ENCODE measurements around the gene IL23A. TPM values are rescaled to one million over a fixed set of nuclear protein-coding genes. Genes with fewer than 3 reads are reported as not detected.

The IL23A gene
- total and polyA plus RNA-seq, 2 of the 13 experiments (the other 11 are each of a cell fraction or from before 2014, with no cell fraction given): 0.33 to 0.35 TPM

GRCh38 chr12:56362130-56363059, 23.7 kb downstream of the IL23A start, which contains the start of gene APOF (continued):
- peak; percentile 86 for TF ChIP-seq FOXP4 (CRISPR knock-in tag; IDR thresholded peaks at IDR 0.05)
- peak; percentile 69; the same call in 1 of the 2 replicates for TF ChIP-seq ISL2 (CRISPR knock-in tag; IDR thresholded peaks at IDR 0.05)
- peak; percentile 63; the same call in 1 of the 2 replicates for TF ChIP-seq ZNF614 (CRISPR knock-in tag; IDR thresholded peaks at IDR 0.05; ENCODE audit: borderline replicate concordance)
- TF ChIP-seq KDM4B (CRISPR knock-in tag; IDR thresholded peaks at IDR 0.05): no peak
- TF ChIP-seq ZBTB4 (CRISPR knock-in tag; IDR thresholded peaks at IDR 0.05; ENCODE audit: borderline replicate concordance): no peak
- no peak for TF ChIP-seq ZNF782 (CRISPR knock-in tag; IDR thresholded peaks at IDR 0.05; ENCODE audit: borderline replicate concordance)
- no peak for TF ChIP-seq PBX3 (CRISPR knock-in tag; IDR thresholded peaks at IDR 0.05; ENCODE audit: borderline replicate concordance)
- no peak for TF ChIP-seq KDM5A (IDR thresholded peaks at IDR 0.05; ENCODE audit: borderline replicate concordance, low read length)
- no peak for TF ChIP-seq TRIM24 (CRISPR knock-in tag; IDR thresholded peaks at IDR 0.05)
- no peak for TF ChIP-seq ZNF276 (CRISPR knock-in tag; IDR thresholded peaks at IDR 0.05; ENCODE audit: low read depth)
- TF ChIP-seq TBX3 (IDR thresholded peaks at IDR 0.05; ENCODE audit: borderline replicate concordance): no peak
- TF ChIP-seq GRHL1 (CRISPR knock-in tag; conservative IDR thresholded peaks at IDR 0.05): no peak
- peak; percentile 37; the same call in 1 of the 2 replicates for TF ChIP-seq HMG20A (CRISPR knock-in tag; IDR thresholded peaks at IDR 0.05; ENCODE audit: borderline replicate concordance)
- TF ChIP-seq RBAK (CRISPR knock-in tag; IDR thresholded peaks at IDR 0.05): no peak
- no peak for TF ChIP-seq RBM39 (IDR thresholded peaks at IDR 0.05; ENCODE audit: low read depth, low read length, poor library complexity, severe bottlenecking)

All from HepG2 (cell line).